ENCODE measurements around the gene ICAM2.
A peak's percentile ranks its signal among the peaks of the same experiment; 100 is the strongest.
"Not testable (repeated sequence)": the region's sequence is repeated elsewhere in the genome, so short reads cannot be mapped to it uniquely, and the experiment has no call there.

The ICAM2 gene

DNA sequence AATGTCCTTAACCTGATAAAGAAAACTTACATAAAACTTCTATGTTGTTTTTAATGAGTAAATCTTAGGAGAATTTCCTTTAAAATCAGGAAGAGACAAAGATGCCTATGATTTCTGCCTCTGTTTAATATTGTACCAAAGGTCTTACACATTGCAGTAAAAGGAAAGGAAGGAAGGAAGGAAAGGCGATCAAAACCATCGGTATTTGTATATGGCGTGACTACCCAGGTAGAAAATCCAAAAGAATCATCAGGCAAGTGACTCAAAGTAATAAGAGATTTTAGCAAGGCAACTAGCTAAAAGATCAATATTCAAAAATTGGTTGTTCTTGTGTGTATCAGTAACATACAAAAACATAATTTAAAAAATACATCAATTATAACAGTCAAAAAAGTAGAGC lies 3.5 kb downstream of the ICAM2 start:
- ATAC-seq (replicated peaks) (no peak), DNase-seq (no peak)
- H3K4me3 Mint-ChIP-seq, result peak overlapping the region; percentile 91 to 92
- no peaks in the 10 kb centered on the region for H3K27me3 Mint-ChIP-seq
- H3K36me3 Mint-ChIP-seq (ENCODE audit: insufficient read depth), result peaks cover 52% of the 10 kb centered on the region
- peaks cover 45 to 64% of the 10 kb centered on the region in 2 donors for H3K4me1 Mint-ChIP-seq (ENCODE audit: low read depth in 2 of 2)
- H3K27ac Mint-ChIP-seq, result peak overlapping the region; percentile 98 to 100
- no peaks in the 10 kb centered on the region for H3K9me3 Mint-ChIP-seq

DNA sequence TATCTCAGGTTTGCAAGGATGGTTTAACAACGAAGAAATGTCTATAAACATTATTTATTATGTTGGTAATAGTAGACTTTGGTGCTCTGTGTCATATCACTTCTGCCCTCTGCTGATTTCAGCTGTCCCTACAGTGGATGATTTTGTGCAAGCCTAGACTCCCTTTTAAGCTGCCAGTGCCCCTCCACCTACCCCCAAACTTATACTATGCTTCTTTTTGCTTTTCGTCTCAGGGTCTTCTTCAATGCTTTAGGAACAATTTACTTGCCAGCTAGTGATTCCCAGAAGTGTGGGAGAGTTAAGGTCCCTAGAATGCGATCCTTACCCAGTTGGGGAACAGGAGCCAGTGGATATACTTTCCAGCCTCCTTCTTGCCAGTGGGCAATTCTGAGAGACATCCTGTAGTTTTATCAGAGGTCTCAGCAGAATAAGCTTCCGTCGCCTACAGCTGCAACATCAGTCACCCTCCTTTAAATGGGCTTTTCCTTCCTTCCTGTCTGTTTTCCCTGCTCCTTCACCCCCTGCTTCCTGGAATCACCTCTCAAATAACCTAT lies 4.1 kb downstream of the ICAM2 start:
- no peak for DNase-seq
- peak overlapping the region; percentile 91 to 92 for H3K4me3 Mint-ChIP-seq
- peaks cover 47 to 68% of the 10 kb centered on the region in 2 donors for H3K4me1 Mint-ChIP-seq (ENCODE audit: low read depth in 2 of 2)
- no peaks in the 10 kb centered on the region for H3K27me3 Mint-ChIP-seq
- no peak for ATAC-seq (replicated peaks)
- H3K36me3 Mint-ChIP-seq (ENCODE audit: insufficient read depth), result peaks cover 55% of the 10 kb centered on the region
- peak overlapping the region; percentile 98 to 100 for H3K27ac Mint-ChIP-seq
- no peaks in the 10 kb centered on the region for H3K9me3 Mint-ChIP-seq

DNA sequence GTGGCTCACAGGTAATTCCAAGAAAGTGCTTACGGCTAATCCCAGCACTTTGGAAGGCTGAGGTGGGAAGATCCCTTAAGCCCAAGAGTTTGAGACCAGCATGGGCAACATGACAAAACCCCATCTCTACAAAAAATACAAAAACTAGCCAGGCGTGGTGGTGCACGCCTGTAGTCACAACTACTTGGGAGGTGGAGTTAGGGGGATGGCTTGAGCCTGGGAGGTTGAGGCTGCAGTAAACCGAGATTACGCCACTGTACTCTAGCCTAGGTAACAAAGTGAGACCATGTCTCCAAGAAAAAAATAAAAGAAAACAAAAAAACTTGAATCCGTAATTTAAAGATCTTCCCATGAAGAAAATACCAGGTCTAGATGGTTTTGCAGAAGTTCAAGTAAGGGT lies 5.0 kb downstream of the ICAM2 start:
- H3K4me1 Mint-ChIP-seq (ENCODE audit: low read depth in 2 of 2), result peaks cover 44 to 70% of the 10 kb centered on the region in 2 donors
- peak overlapping the region; percentile 98 to 100 for H3K27ac Mint-ChIP-seq
- DNase-seq (no peak), ATAC-seq (replicated peaks) (no peak)
- H3K27me3 Mint-ChIP-seq, result no peaks in the 10 kb centered on the region
- no peaks in the 10 kb centered on the region for H3K9me3 Mint-ChIP-seq
- peaks cover 49% of the 10 kb centered on the region for H3K36me3 Mint-ChIP-seq (ENCODE audit: insufficient read depth)
- peak overlapping the region; percentile 91 to 92 for H3K4me3 Mint-ChIP-seq

DNA sequence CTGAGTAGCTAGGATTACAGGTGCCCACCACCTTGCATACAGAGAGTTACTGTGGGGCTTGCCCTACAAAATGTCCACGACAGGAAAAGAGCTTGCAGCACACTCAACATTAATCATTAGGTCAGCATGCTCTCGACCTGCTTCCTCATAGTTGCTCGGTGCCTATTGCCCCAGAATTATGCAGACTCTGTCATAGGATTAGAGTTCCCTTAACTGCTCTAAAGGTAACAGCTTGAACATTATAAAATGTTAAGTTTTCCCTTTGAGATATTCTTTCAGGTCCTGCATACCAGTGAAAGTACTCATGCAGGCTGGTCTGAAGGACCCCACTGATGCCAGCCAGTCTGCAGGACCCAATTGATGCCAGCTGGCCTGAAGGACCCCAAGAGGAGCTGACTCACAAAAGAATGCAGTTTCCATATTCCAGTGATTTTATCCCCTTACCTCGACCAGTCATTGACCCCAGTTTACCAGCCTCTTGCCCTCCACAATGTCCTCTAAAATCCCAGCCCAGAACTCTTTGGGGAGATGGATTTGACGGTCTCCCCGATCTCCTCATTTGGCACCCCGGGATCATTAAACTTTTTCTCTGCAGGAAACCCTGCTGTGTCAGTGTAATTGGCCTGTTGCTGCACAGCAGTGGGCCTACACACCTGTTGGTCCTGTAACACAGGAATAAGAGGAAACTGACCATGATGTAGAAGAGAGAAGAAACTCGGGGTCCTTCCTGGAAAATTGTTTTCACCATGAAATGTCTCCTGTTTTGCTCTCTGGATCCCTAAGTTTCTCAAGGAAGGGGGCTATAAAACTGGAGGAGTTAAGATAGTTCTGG lies 10.6 kb downstream of the ICAM2 start:
- Mint-ChIP-seq H3K27me3 (no peaks in the 10 kb centered on the region), H3K4me1 (ENCODE audit: low read depth in 2 of 2) (peaks cover 48 to 61% of the 10 kb centered on the region in 2 donors), H3K4me3 (peak overlapping the region in 1 of 2 donors; percentile 52), H3K27ac (peak overlapping the region; percentile 82 to 100), H3K9me3 (no peaks in the 10 kb centered on the region), H3K36me3 (ENCODE audit: insufficient read depth) (peaks cover 49% of the 10 kb centered on the region)
- no peak for ATAC-seq (replicated peaks)
- DNase-seq, result no peak

DNA sequence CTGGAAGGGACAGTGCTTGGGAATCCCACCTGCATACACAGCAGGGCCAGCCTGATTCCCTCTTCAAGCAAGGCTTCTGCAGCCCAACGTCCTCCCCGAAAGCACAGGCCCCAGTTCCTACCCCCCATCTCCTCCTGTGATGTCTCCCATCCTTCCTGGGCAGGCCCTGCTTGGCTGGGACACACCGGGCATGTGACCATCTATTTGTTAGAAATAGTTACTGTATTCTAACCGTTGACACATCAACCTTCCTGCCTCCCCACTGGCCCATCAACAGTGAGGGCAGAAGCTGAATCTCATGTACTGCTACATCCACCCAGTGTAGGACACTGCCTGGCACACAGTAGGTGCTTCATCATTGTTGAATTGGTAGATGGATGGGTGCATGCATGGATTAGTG lies 11.6 kb downstream of the ICAM2 start:
- Mint-ChIP-seq H3K9me3 (no peaks in the 10 kb centered on the region), H3K36me3 (ENCODE audit: insufficient read depth) (peaks cover 48% of the 10 kb centered on the region), H3K4me3 (peak overlapping the region in 1 of 2 donors; percentile 7), H3K27me3 (no peaks in the 10 kb centered on the region), H3K27ac (peak overlapping the region; percentile 82 to 100), H3K4me1 (ENCODE audit: low read depth in 2 of 2) (peaks cover 43 to 52% of the 10 kb centered on the region in 2 donors)
- no peak for DNase-seq
- no peak for ATAC-seq (replicated peaks)

DNA sequence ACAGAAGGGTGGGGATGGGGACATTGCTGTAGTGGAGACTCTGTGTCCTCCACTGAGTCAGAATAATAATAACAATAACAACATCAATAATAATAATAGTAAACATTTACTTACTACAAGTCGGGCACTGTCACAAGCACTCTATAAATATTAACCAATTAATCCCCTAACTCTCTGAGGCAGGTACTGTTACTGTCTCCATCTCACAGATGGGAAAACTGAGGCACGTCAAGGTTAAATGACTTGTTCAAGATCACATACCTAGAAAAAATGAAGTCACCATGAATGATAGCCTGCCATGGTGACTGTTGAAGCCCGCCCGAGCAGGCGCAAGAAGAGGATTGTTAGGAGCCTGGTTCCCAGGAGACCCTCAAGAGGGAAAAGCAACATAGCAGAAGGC lies 12.1 kb downstream of the ICAM2 start:
- H3K4me3 Mint-ChIP-seq, result no peak overlapping the region
- H3K36me3 Mint-ChIP-seq (ENCODE audit: insufficient read depth), result peaks cover 51% of the 10 kb centered on the region
- H3K9me3 Mint-ChIP-seq, result no peaks in the 10 kb centered on the region

DNA sequence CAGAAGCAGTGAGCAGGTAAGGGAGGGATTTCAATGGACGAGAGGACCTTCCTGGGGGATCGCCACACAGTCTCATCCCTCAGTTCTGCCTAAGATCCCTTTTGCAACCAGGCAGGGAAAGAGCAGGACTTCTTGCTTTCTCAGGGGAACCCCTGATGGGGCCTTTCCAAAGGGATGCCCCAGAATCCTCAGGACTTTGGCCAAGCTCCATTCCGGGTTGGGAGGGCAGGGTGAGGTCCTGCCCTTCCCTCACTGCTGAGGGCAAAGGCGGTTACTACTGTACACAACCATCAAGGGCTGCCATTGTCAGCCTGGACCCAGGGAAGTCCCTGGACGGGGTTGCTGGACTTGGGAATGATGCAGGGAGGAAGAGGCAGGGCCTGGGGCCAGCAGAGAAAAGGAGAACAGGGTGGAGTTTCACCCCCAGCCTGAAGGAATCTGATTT lies 12.6 kb downstream of the ICAM2 start:
- Mint-ChIP-seq H3K27me3 (no peaks in the 10 kb centered on the region), H3K9me3 (no peaks in the 10 kb centered on the region), H3K27ac (peak overlapping the region; percentile 72 to 89), H3K4me3 (peak overlapping the region in 1 of 2 donors; percentile 54), H3K4me1 (ENCODE audit: low read depth in 2 of 2) (peaks cover 40 to 44% of the 10 kb centered on the region in 2 donors), H3K36me3 (ENCODE audit: insufficient read depth) (peaks cover 46% of the 10 kb centered on the region)
- DNase-seq (no peak), ATAC-seq (replicated peaks) (no peak)

More for the DNA sequence above, 12.1 kb downstream of the ICAM2 start:
- Mint-ChIP-seq H3K4me1 (ENCODE audit: low read depth in 2 of 2) (peaks cover 41 to 48% of the 10 kb centered on the region in 2 donors), H3K27ac (peak overlapping the region in 1 of 2 donors; percentile 89), H3K27me3 (no peaks in the 10 kb centered on the region)
- DNase-seq, result no peak
- ATAC-seq (replicated peaks), result no peak

DNA sequence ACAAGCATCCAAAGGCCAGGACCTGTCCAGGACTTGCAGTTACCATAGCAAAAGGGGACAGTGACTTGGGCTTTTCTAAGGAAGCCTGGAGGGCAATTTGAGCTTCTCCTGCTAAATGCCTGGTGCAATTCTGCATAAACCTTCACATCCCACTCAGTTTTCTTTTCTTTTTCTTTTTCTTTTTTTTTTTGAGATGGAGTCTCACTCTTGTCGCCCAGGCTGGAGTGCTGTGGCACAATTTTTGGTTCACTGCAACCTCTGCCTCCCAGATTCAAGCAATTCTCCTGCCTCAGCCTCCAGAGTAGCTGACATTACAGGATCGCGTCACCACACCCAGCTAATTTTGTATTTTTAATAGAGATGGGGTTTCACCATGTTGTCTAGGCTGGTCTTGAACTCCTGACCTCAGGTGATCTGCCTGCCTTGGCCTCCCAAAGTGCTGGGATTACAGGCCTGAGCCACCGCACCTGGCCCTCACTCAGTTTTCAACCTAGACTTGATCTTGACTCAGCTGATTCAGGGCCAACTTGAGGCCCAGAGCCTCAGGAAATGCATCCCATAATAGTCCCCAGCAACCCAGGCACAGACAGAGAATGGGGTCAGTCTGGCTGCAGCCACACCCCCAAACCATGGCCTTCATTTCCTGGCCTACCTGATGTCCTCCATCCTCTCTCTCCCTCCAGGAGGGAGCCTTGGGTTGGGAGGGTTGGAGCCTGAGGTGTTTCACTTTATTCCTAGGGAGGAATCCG lies 13.2 kb downstream of the ICAM2 start:
- Mint-ChIP-seq H3K36me3 (ENCODE audit: insufficient read depth) (peaks cover 44% of the 10 kb centered on the region), H3K27ac (peak overlapping the region; percentile 72 to 89), H3K4me3 (peak overlapping the region in 1 of 2 donors; percentile 54), H3K4me1 (ENCODE audit: low read depth in 2 of 2) (peaks cover 40 to 44% of the 10 kb centered on the region in 2 donors)
- peak; percentile 24 for ATAC-seq (replicated peaks)
- H3K9me3 Mint-ChIP-seq, DNase-seq, H3K27me3 Mint-ChIP-seq: not testable (repeated sequence)

DNA sequence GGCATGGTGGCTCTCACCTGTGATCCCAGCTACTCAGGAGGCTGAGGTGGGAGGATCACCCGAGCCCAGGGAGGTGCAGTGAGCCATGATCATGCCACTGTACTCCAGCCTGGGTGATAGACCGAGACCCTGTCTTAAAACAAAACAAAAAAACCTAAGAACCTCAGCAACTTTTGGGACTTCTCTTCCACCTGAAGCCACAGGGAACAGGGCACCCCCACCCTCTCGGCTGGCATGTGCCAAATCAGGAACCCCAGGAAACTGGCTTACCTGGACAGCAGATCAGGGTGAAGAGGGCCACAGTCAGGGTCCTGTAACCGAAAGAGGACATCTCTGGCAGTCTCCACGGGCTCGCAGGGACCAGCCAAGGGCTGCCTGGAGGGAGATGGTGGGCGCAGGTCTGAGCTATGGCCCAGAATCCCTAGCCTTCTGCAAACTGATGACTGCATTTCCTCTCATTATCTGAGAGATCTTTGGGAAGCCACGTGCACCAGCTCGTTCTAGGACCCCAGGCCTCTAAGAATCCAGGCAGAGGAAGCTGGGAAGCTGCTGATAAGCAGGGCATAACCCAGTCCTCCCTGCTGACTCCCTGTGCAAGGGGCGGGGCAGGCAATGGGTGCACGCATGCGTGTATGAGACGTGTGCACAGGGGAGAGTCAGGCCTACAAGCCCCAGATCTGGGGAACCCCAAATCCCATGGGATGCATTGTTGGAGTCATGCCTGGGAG lies 13.9 kb downstream of the ICAM2 start:
- Mint-ChIP-seq H3K4me1 (ENCODE audit: low read depth in 2 of 2) (peaks cover 38 to 39% of the 10 kb centered on the region in 2 donors), H3K27me3 (no peaks in the 10 kb centered on the region), H3K27ac (peak overlapping the region; percentile 72 to 89), H3K36me3 (ENCODE audit: insufficient read depth) (peaks cover 38% of the 10 kb centered on the region), H3K9me3 (no peaks in the 10 kb centered on the region), H3K4me3 (no peak overlapping the region)
- DNase-seq, result no peak
- ATAC-seq (replicated peaks), result no peak

DNA sequence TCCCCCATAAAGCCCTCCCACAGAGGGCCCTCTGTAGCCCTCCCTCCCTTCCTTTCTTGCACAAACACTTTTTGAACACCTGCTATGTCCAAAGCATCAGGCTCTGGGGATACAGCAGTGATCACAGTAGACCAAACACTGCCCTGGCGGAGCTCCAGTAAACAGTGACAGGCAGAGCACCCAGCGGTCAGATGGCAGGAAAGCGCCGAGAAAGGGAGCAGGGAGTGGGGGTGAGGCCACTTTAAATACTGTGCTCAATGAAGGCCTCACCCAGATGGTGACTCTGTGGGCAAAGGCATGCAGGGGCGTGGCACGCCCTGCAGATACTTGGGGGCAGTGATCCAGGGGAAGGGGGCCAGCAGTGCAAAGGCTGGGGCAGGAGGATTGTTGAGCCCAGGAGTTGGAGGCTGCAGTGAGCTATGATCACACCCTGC lies 14.7 kb downstream of the ICAM2 start:
- peaks cover 33% of the 10 kb centered on the region for H3K36me3 Mint-ChIP-seq (ENCODE audit: insufficient read depth)
- no peak overlapping the region for H3K4me3 Mint-ChIP-seq
- H3K27me3 Mint-ChIP-seq, result no peaks in the 10 kb centered on the region
- ATAC-seq (replicated peaks), result no peak
- peaks cover 31 to 38% of the 10 kb centered on the region in 2 donors for H3K4me1 Mint-ChIP-seq (ENCODE audit: low read depth in 2 of 2)
- no peaks in the 10 kb centered on the region for H3K9me3 Mint-ChIP-seq
- DNase-seq, result no peak
- peak overlapping the region; percentile 72 to 89 for H3K27ac Mint-ChIP-seq

DNA sequence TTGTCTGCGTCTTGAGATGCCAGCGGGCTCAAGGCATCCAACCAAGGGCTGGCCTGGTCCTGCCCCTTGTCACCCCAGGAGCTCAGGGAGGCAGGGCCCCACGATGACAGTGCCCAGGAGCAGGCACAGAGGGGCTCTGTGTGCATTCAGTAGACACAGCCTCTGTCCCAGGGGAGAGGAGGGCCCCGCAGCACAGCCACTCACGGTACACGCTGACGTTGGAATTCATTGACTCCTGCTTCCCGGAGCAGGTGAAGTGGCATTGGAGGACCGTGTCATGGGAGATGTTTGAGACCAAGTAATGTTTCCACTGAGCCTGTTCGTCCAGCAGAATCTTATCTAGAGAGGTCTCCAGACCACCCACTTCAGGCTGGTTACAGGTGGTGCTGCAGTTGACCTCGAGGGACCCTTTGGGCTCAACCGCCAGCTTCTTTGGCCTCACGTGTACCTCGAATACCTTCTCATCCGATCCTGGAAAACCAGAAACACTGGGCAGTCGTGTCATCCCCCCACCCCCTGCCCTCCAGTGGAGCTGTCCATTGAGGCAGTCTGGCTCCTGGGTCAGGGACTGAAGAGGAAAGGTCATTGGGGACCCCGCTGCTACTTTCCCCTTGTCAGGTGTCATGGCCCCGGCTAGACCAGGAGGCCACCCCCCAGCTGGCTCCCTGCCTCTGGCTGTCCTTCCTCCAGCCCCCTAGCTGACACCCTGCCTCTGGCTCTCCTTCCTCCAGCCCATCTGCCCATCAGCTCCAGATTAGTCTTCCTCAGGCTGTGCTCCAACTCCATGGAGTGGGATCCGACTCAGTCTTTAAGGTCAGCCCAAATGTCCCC lies 15.3 kb downstream of the ICAM2 start:
- peaks cover 37% of the 10 kb centered on the region for H3K36me3 Mint-ChIP-seq (ENCODE audit: insufficient read depth)
- H3K4me1 Mint-ChIP-seq (ENCODE audit: low read depth in 2 of 2), result peaks cover 28 to 37% of the 10 kb centered on the region in 2 donors
- no peaks in the 10 kb centered on the region for H3K9me3 Mint-ChIP-seq
- H3K4me3 Mint-ChIP-seq, result no peak overlapping the region
- peak overlapping the region; percentile 72 to 89 for H3K27ac Mint-ChIP-seq
- DNase-seq (no peak), ATAC-seq (replicated peaks) (no peak)
- H3K27me3 Mint-ChIP-seq, result no peaks in the 10 kb centered on the region

DNA sequence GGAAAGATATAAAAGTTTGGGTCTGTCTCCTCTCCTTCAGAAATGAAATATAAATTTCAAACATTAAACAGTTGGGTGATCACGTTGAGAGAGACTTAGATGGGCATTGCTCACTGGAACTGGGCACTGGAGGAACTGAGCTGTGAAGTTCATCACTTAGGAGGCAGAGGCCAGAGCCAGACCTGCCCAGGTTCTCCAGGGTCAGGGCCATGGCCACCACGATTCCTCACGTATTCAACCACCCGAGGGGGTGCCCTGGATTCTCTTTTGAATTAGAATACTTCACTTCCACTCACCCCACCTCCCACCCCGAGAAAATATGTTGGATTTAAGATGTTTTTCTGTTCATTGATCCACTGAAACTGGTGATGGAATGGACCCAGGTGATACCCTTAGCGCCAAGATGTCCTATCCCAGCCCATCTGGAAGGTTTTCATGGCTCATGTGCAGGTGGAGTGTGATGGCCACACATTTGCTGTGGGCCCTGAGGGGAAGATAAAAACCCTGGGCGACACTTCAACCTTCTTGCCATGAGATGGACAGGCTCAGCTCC lies 16.1 kb downstream of the ICAM2 start:
- Mint-ChIP-seq H3K9me3 (no peaks in the 10 kb centered on the region), H3K27me3 (no peaks in the 10 kb centered on the region), H3K4me3 (no peak overlapping the region), H3K36me3 (ENCODE audit: insufficient read depth) (peaks cover 34% of the 10 kb centered on the region), H3K4me1 (ENCODE audit: low read depth in 2 of 2) (peaks cover 28 to 35% of the 10 kb centered on the region in 2 donors), H3K27ac (peak overlapping the region; percentile 52 to 71)
- DNase-seq (no peak), ATAC-seq (replicated peaks) (no peak)
